Hematopoietic multipotent progenitor cell treated with erythropoietin and hydrocortisone succinate and interleukin-3 and kit ligand, for 17 days (in vitro differentiated cells): ENCODE results near the gene ISLR2.
"Not testable (repeated sequence)": the region's sequence is repeated elsewhere in the genome, so short reads cannot be mapped to it uniquely, and the experiment has no call there.

Experiments
- DNase-seq: peaks from one replicate; pipeline ENCODE4 v3.0.0-alpha.2; 2015; ENCODE audit warnings: low spot score

ISLR2 gene

GRCh38 chr15:74156678-74157411 lies 26.5 kb downstream of the ISLR2 start:
- no peak for DNase-seq

- no peak for DNase-seq
Observed at GRCh38 chr15:74157868-74158827, 27.8 kb downstream of the ISLR2 start.

GRCh38 chr15:74158855-74159650 lies 28.7 kb downstream of the ISLR2 start:
- no peak for DNase-seq

GRCh38 chr15:74159773-74160172 lies 29.4 kb downstream of the ISLR2 start:
- DNase-seq: no peak

GRCh38 chr15:74160390-74160789 lies 30.0 kb downstream of the ISLR2 start:
- not testable (repeated sequence) for DNase-seq

- not testable (repeated sequence) for DNase-seq
Observed at GRCh38 chr15:74162195-74162536, 31.8 kb downstream of the ISLR2 start.

GRCh38 chr15:74165461-74165860 lies 35.1 kb downstream of the ISLR2 start:
- no peak for DNase-seq

GRCh38 chr15:74167891-74168331 lies 37.5 kb downstream of the ISLR2 start:
- no peak for DNase-seq

GRCh38 chr15:74168711-74169126 lies 38.3 kb downstream of the ISLR2 start:
- DNase-seq: no peak

GRCh38 chr15:74170071-74170844 lies 39.9 kb downstream of the ISLR2 start:
- no peak for DNase-seq

- DNase-seq: no peak
Observed at GRCh38 chr15:74170875-74171578, 40.6 kb downstream of the ISLR2 start.

- DNase-seq: no peak
Observed at GRCh38 chr15:74171965-74172541, 41.7 kb downstream of the ISLR2 start.

- DNase-seq: no peak
Observed at GRCh38 chr15:74172701-74173379, 42.5 kb downstream of the ISLR2 start.

- no peak for DNase-seq
Observed at GRCh38 chr15:74173380-74174218, 43.2 kb downstream of the ISLR2 start, which contains the start of gene ISLR. TSS of gene ISLR (plus strand) at chr15:74173710. CDS start at chr15:74174859, 1,149 bp downstream.

GRCh38 chr15:74174219-74174957 lies 44.0 kb downstream of the ISLR2 start:
- DNase-seq: no peak

- DNase-seq: no peak
Observed at GRCh38 chr15:74174958-74175253, 44.5 kb downstream of the ISLR2 start.

- no peak for DNase-seq
Observed at GRCh38 chr15:74175271-74176191, 45.1 kb downstream of the ISLR2 start.
